ENCODE results near the gene CCDC154. TPM values are rescaled to one million over a fixed set of nuclear protein-coding genes. Genes with fewer than 3 reads are reported as not detected.
A peak's percentile ranks its signal among the peaks of the same experiment; 100 is the strongest.

CCDC154 gene
- total and polyA plus RNA-seq, 9 of the 15 experiments (the other 6 are each of a cell fraction or from before 2014, with no cell fraction given): 0.15 to 1.4 (median 0.20) TPM; not detected in 5

DNA sequence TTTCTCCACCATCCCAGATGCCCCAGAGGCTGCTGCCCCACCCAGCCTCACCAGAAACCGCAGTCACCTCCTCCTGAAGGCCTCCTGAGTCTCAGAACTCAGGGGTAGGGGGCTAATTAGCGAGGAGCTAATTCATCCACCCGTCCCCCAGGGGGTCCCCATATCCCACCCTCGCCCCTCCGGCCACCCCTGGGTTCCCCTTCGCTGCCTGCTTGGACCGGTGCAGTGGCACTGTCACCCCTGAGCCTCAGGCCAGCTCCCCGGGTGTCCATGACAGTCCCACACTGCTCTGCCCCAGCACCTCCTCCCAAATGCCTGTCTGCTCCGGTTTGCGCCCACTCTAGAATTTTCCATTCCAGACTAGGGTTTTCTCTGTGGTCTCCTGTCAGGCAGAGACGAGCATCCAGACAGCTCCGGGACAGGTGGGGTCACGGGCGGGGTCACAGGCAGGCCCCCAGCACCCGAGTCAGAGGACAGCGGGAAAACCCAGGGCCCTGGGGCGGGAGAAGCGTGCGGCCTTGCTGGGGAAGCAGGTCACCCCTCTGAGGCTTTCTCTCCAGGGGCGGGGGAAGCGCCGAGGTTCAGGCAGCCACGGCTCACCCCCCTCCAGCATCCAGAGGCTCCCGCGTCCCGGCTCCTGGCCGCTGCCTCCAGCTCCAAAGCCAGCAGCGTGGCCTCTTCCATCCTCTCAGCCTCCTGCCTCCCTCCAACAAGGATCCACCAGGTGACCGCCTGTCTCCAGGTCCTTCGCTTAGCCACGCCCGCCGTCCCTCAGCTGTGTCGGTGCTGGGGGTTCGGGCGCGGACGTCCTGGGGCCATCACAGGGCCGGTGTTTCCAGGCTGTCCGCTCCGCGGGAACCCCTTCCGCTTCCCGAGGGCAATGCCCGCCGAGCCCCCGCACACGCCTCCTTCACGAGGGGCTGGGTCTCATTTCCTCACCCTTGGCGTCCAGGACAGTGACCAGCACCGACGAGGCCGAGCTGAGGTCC lies 16.6 kb downstream of the CCDC154 start:
- peaks cover 1% of the 10 kb centered on the region; the same call in 1 of the 2 replicates for H3K9me3 ChIP-seq (replicated peaks; ENCODE audit: control insufficient read depth, insufficient read depth, low read depth, low read length)
- H3K27me3 ChIP-seq (ENCODE audit: control insufficient read depth in 2 of 2, insufficient read depth in 2 of 2, low read length in 2 of 2): peaks cover 0 to 8% of the 10 kb centered on the region in 2 experiments; a peak in 2 of 5 replicates
- peak overlapping the region; percentile 78; the same call in 1 of the 2 replicates for H2AFZ ChIP-seq (ENCODE audit: low read depth, low read length)
- no peaks in the 10 kb centered on the region for H3K79me2 ChIP-seq (ENCODE audit: control insufficient read depth, insufficient read depth, low read length)
- ChIA-PET POLR2A (interaction anchor here (0.7 to 1.5 kb wide), 2 partner anchors 7 to 966 kb away, joined by 3 to 6 read pairs; partner anchors contain the start of gene UQCC4), CTCF (ENCODE audit: low intra/inter-chr PET ratio) (no interaction called here)
- H3K4me1 ChIP-seq (replicated peaks in 1 of 2; ENCODE audit: control insufficient read depth in 2 of 2, insufficient read depth in 2 of 2, low read length in 2 of 2): peaks cover 0 to 73% of the 10 kb centered on the region in 2 experiments; a peak in 2 of 5 replicates
- H3K9me1 ChIP-seq (ENCODE audit: control insufficient read depth, insufficient read depth, low read length): no peaks in the 10 kb centered on the region
- intact Hi-C loops (cut with micrococcal nuclease) (no loop called here), in situ Hi-C loops (cut with MboI) (no loop called here)
- H3K9ac ChIP-seq (ENCODE audit: insufficient read depth in 1 of 2, low read depth in 2 of 2, low read length in 2 of 2): peak overlapping the region in 1 of 2 experiments; percentile 78; a peak in 2 of 4 replicates
- H3K4me3 ChIP-seq: no peak overlapping the region
- WGBS (ENCODE audit: insufficient coverage, low coverage, missing lambda C conversion rate): 85% methylated on average over 29 of the region's 53 CpGs
- TF ChIP-seq ETV5 (CRISPR knock-in tag; IDR thresholded peaks at IDR 0.05; ENCODE audit: low read depth) (no peak), KAT2B (IDR thresholded peaks at IDR 0.05; ENCODE audit: low read depth, low read length) (no peak)
- TF ChIP-seq, protein P1, sequence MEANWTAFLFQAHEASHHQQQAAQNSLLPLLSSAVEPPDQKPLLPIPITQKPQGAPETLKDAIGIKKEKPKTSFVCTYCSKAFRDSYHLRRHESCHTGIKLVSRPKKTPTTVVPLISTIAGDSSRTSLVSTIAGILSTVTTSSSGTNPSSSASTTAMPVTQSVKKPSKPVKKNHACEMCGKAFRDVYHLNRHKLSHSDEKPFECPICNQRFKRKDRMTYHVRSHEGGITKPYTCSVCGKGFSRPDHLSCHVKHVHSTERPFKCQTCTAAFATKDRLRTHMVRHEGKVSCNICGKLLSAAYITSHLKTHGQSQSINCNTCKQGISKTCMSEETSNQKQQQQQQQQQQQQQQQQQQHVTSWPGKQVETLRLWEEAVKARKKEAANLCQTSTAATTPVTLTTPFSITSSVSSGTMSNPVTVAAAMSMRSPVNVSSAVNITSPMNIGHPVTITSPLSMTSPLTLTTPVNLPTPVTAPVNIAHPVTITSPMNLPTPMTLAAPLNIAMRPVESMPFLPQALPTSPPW (CRISPR knock-in tag; IDR thresholded peaks at IDR 0.05): 0 out of 2 replicates have a peak, but pooled peaks have one; percentile 1
- no peaks in the 10 kb centered on the region for H3K36me3 ChIP-seq (ENCODE audit: control insufficient read depth, insufficient read depth, low read length)
- DNase-seq (ENCODE audit: extremely low read depth in 1 of 4, low spot score in 3 of 4) (no peak), FAIRE-seq (no peak), ATAC-seq (no peak)
- H4K20me1 ChIP-seq (replicated peaks; ENCODE audit: control insufficient read depth, insufficient read depth, low read length): no peaks in the 10 kb centered on the region
- no peak overlapping the region for H3K27ac ChIP-seq (ENCODE audit: extremely low read depth, low read depth, low read length)
- H3K4me2 ChIP-seq (ENCODE audit: insufficient read depth, low read length): no peak overlapping the region
- no TSS peak for BruUV-seq (replicated peaks)
